HepG2 (cell line): ENCODE data around the gene LCA5. TPM values are rescaled to one million over a fixed set of nuclear protein-coding genes. Genes with fewer than 3 reads are reported as not detected.

Experiments used
- ATF3 ChIP-seq: sonication (generic); formaldehyde crosslinking; IDR thresholded peaks from 2 replicates; pipeline ENCODE4 v1.4.0; 2020; ENCODE audit warnings: missing genetic modification reagents
- HMGA1 ChIP-seq: sonication (generic); formaldehyde crosslinking; conservative IDR thresholded peaks from 2 replicates; pipeline ENCODE4 v1.4.0; 2020; ENCODE audit warnings: missing genetic modification reagents
- MEIS2 ChIP-seq: sonication (generic); formaldehyde crosslinking; IDR thresholded peaks from 2 replicates; pipeline ENCODE4 v1.9.0; 2021; ENCODE audit warnings: mild to moderate bottlenecking, missing genetic modification reagents
- POGK ChIP-seq: sonication (generic); formaldehyde crosslinking; conservative IDR thresholded peaks from 2 replicates; pipeline ENCODE4 v1.8.0; 2022; ENCODE audit warnings: mild to moderate bottlenecking, moderate library complexity, missing genetic modification reagents
- TCF7 ChIP-seq: sonication (generic); IDR thresholded peaks from 2 replicates; pipeline ENCODE4 v1.6.1; 2016; ENCODE audit warnings: antibody characterized with exemption, low read depth
- USF2 ChIP-seq, 2 experiments: sonication (generic) in 1 of 2; formaldehyde crosslinking in 1 of 2; IDR thresholded peaks; 2 replicates each; pipeline versions ENCODE4 v1.5.1 to v1.6.1; 2011 to 2020; ENCODE audit warnings: borderline replicate concordance in 1 of 2, low read depth in 1 of 2, low read length in 1 of 2, mild to moderate bottlenecking in 1 of 2, missing genetic modification reagents in 1 of 2, moderate library complexity in 1 of 2
- YEATS2 ChIP-seq: sonication (generic); formaldehyde crosslinking; IDR thresholded peaks from 2 replicates; pipeline ENCODE4 v1.4.0; 2020; ENCODE audit warnings: missing genetic modification reagents, borderline replicate concordance
- ZMYM4 ChIP-seq: sonication (generic); formaldehyde crosslinking; IDR thresholded peaks from 2 replicates; pipeline ENCODE4 v1.8.1; 2023; ENCODE audit warnings: mild to moderate bottlenecking, missing genetic modification reagents
- ZSCAN30 ChIP-seq: sonication (generic); formaldehyde crosslinking; IDR thresholded peaks from 2 replicates; pipeline ENCODE4 v1.5.0; 2020; ENCODE audit warnings: mild to moderate bottlenecking, missing genetic modification reagents
- polyA plus RNA-seq, 8 experiments: library from polyadenylated mRNA; depleted of rRNA in 3 of 8; stranded (reverse) in 7 of 8; unstranded in 1 of 8; fragments of >200 nt; fragmentation: Illumina TruSeq in 4 of 8; extraction: Trizol in 4 of 8; gene quantifications; 2 replicates each; pipeline versions ENCODE4 v1.2.1 to v1.2.3, GENCODE V29; 2011 to 2016; ENCODE audit warnings: low read depth in 4 of 8, missing spikeins in 1 of 8, mixed read lengths in 1 of 8; ENCODE audit not compliant: insufficient read depth in 1 of 8
- total RNA-seq, 5 experiments: library from RNA; depleted of rRNA; stranded (reverse); fragments of >200 nt; fragmentation: Illumina TruSeq; extraction: Trizol; gene quantifications; 2 replicates each; pipeline ENCODE4 v1.2.3, GENCODE V29; 2016; ENCODE audit warnings: low read depth in 1 of 5
- TF ChIP-seq, protein P1 (sequence below): sonication (generic); formaldehyde crosslinking; IDR thresholded peaks from 2 replicates; pipeline ENCODE4 v1.5.0; 2020; ENCODE audit warnings: missing genetic modification reagents
- TF ChIP-seq, protein P2 (sequence below): sonication (generic); formaldehyde crosslinking; conservative IDR thresholded peaks from 2 replicates; pipeline ENCODE4 v1.4.0; 2020; ENCODE audit warnings: mild to moderate bottlenecking, missing genetic modification reagents, moderate library complexity
- TF ChIP-seq, protein P3 (sequence below): IDR thresholded peaks from 2 replicates; pipeline ENCODE4 v1.6.1; 2016; ENCODE audit warnings: low read depth, control low read depth

The LCA5 gene
- total and polyA plus RNA-seq, 2 of the 13 experiments (the other 11 are each of a cell fraction or from before 2014, with no cell fraction given): 0.84 to 4.6 TPM

GRCh38 chr6:79525272-79526100 lies 11.7 kb downstream of the LCA5 start (continued):
- TF ChIP-seq USF2 (IDR thresholded peaks at IDR 0.05; ENCODE audit: low read depth, low read length) (no peak), USF2 (CRISPR knock-in tag; IDR thresholded peaks at IDR 0.05; ENCODE audit: borderline replicate concordance) (no peak), MEIS2 (CRISPR knock-in tag) (0 out of 2 replicates have a peak, but pooled peaks have one; percentile 24), ATF3 (CRISPR knock-in tag) (peak; percentile 82), HMGA1 (CRISPR knock-in tag) (no peak), YEATS2 (peak; percentile 22; the same call in 1 of the 2 replicates), POGK (CRISPR knock-in tag) (0 out of 2 replicates have a peak, but pooled peaks have one; percentile 23), ZSCAN30 (CRISPR knock-in tag) (no peak), TCF7 (peak; percentile 29; the same call in 1 of the 2 replicates), ZMYM4 (CRISPR knock-in tag) (peak; percentile 86)
- TF ChIP-seq, protein P1, sequence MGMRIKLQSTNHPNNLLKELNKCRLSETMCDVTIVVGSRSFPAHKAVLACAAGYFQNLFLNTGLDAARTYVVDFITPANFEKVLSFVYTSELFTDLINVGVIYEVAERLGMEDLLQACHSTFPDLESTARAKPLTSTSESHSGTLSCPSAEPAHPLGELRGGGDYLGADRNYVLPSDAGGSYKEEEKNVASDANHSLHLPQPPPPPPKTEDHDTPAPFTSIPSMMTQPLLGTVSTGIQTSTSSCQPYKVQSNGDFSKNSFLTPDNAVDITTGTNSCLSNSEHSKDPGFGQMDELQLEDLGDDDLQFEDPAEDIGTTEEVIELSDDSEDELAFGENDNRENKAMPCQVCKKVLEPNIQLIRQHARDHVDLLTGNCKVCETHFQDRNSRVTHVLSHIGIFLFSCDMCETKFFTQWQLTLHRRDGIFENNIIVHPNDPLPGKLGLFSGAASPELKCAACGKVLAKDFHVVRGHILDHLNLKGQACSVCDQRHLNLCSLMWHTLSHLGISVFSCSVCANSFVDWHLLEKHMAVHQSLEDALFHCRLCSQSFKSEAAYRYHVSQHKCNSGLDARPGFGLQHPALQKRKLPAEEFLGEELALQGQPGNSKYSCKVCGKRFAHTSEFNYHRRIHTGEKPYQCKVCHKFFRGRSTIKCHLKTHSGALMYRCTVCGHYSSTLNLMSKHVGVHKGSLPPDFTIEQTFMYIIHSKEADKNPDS (CRISPR knock-in tag): no peak
- TF ChIP-seq, protein P2, sequence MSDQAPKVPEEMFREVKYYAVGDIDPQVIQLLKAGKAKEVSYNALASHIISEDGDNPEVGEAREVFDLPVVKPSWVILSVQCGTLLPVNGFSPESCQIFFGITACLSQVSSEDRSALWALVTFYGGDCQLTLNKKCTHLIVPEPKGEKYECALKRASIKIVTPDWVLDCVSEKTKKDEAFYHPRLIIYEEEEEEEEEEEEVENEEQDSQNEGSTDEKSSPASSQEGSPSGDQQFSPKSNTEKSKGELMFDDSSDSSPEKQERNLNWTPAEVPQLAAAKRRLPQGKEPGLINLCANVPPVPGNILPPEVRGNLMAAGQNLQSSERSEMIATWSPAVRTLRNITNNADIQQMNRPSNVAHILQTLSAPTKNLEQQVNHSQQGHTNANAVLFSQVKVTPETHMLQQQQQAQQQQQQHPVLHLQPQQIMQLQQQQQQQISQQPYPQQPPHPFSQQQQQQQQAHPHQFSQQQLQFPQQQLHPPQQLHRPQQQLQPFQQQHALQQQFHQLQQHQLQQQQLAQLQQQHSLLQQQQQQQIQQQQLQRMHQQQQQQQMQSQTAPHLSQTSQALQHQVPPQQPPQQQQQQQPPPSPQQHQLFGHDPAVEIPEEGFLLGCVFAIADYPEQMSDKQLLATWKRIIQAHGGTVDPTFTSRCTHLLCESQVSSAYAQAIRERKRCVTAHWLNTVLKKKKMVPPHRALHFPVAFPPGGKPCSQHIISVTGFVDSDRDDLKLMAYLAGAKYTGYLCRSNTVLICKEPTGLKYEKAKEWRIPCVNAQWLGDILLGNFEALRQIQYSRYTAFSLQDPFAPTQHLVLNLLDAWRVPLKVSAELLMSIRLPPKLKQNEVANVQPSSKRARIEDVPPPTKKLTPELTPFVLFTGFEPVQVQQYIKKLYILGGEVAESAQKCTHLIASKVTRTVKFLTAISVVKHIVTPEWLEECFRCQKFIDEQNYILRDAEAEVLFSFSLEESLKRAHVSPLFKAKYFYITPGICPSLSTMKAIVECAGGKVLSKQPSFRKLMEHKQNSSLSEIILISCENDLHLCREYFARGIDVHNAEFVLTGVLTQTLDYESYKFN: peak; percentile 87
- TF ChIP-seq, protein P3, sequence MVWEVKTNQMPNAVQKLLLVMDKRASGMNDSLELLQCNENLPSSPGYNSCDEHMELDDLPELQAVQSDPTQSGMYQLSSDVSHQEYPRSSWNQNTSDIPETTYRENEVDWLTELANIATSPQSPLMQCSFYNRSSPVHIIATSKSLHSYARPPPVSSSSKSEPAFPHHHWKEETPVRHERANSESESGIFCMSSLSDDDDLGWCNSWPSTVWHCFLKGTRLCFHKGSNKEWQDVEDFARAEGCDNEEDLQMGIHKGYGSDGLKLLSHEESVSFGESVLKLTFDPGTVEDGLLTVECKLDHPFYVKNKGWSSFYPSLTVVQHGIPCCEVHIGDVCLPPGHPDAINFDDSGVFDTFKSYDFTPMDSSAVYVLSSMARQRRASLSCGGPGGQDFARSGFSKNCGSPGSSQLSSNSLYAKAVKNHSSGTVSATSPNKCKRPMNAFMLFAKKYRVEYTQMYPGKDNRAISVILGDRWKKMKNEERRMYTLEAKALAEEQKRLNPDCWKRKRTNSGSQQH (CRISPR knock-in tag): no peak
